HG02981 (cell line): Measurements from ENCODE around the gene NPPB.

Experiments used
- ATAC-seq: cut with Tn5 transposase; IDR thresholded peaks from one replicate; pipeline ENCODE4 v1.9.1; 2021; ENCODE audit warnings: mild to moderate bottlenecking, moderate library complexity; ENCODE audit not compliant: unreplicated experiment

Gene NPPB

GRCh38 chr1:11836955-11837766 is 21.6 kb downstream of the NPPB start:
- ATAC-seq: no peak

GRCh38 chr1:11835441-11836225 is 23.1 kb downstream of the NPPB start:
- ATAC-seq: no peak

GRCh38 chr1:11833900-11834299 is 24.8 kb downstream of the NPPB start:
- no peak for ATAC-seq

- no peak for ATAC-seq
Measured at GRCh38 chr1:11833497-11833896, 25.2 kb downstream of the NPPB start.

GRCh38 chr1:11831945-11832725 is 26.6 kb downstream of the NPPB start:
- no peak for ATAC-seq

GRCh38 chr1:11828511-11828910 is 30.2 kb downstream of the NPPB start:
- ATAC-seq: no peak

- no peak for ATAC-seq
Measured at GRCh38 chr1:11826946-11827345, 31.8 kb downstream of the NPPB start.

GRCh38 chr1:11825131-11825530 is 33.6 kb downstream of the NPPB start:
- no peak for ATAC-seq

GRCh38 chr1:11823366-11824137 is 35.2 kb downstream of the NPPB start:
- ATAC-seq: no peak

- no peak for ATAC-seq
Measured at GRCh38 chr1:11822091-11822490, 36.7 kb downstream of the NPPB start.

GRCh38 chr1:11817192-11817591 is 41.6 kb downstream of the NPPB start:
- ATAC-seq: no peak

GRCh38 chr1:11813021-11813420 is 45.7 kb downstream of the NPPB start:
- ATAC-seq: no peak
